GM19328 (cell line): ENCODE measurements around the gene GRK5.

Experiments used
- ATAC-seq: cut with Tn5 transposase; IDR thresholded peaks from one replicate; pipeline ENCODE4 v1.9.1; 2021; ENCODE audit warnings: mild to moderate bottlenecking, moderate library complexity; ENCODE audit not compliant: unreplicated experiment

Gene GRK5

DNA sequence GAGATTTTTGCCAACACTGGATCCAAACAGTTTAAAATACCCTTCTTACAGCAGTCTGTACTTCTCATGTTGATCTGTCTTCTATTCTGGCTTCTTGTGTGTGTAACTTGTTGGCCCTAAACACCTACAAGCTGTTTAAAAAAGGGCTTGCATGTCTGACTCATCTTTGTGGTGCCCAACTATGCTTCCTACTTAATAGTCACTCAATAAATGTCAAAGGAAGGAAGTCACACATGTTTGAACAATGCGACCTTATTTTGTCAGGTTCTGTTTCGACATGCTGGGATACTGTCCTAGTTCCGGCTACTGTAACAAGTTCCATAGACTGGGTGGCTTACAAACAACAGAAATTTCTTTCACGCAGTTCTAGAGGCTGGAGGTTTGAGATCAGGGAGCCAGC lies 9.4 kb upstream of the GRK5 start:
- no peak for ATAC-seq

DNA sequence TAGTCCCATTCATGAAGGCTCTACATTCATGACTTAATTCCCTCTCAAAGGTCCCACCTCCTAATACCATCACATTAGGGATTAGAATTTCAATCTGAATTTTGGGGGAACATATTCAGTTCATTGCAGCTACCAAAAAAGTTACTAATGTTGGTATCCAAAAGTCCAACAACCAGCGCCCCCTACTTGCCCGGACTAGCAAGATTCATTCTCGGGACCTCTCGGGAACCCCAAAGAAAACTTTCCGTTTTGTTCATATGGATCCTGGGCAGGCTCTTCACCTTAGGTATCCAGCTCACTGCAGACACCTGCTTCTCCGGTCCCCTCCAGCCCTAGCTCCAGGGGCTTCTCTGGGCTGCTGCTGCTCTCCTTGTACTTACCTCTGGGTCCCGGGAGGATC lies 8.9 kb upstream of the GRK5 start:
- ATAC-seq, result no peak

DNA sequence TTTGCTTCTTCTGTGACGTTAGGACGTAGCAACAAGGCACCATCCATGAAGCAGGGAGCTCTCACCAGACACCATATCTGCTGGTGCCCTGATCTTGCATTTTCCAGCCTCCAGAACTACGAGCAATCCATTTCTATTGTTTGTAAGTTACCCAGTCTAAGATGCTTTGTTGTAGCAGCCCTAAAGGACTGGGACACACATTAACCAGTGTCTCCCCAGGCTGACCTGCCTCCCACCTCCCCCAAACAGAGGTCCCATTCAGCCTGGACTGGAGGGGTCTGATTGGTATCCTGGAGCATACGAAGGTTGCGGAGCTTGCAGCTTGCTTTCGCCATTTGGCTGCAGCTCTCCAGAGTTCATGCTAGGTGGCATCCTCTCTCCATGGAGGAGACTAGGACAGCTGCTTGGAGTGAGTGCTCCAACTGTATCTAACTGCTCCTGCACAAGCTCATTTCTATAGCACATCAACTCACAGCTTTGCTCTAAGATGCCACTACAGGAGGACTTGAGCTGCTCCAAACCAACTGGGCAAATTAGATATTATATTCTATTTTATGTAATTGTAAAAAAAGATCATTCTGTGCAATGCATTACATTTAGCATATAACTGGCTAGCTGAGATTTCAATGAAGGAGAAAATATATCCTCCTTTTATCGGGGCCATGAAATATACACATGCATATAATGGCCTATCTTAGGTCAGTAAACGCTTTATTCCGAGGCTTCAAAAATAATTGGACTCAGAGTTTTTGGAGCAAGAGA lies 8.0 kb upstream of the GRK5 start:
- no peak for ATAC-seq

DNA sequence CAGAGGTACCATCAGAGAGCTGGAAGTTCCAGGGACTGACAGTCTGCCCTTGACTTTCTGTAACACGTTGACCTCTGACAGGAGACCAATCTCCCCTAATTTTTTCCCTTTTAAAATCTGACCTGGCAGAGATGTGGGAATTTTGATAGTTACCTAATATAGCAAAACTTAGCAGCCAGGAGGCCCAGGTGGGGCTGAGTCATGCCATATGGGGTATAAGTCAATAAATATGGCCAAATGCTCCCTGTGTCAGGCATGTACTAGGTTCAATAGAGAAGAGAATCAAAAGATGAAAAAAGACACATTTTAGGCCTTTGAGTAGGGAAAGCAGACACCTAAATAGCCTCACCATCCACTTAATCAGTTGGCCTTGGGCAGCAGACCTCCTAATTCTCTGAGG lies 6.1 kb upstream of the GRK5 start:
- ATAC-seq, result no peak

DNA sequence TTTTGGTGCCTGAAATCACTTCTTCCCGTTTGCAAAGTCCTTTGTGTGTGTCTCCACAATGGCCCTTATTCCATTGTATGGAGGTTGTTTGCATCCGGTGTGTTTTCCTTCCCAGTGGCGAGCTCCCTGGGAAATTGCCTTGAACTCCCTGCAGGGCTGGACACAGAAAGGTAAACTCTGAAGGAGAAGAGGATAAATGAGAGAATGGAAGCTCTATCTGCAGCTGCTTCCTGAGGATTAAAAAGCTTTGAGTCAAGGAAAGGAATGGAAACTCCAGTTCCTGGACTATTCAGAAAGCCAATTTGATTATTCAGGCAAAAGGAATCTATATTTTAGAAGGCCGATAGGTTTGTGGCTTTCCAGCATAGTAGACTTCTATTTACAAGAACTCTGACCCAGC lies 4.4 kb upstream of the GRK5 start:
- no peak for ATAC-seq

DNA sequence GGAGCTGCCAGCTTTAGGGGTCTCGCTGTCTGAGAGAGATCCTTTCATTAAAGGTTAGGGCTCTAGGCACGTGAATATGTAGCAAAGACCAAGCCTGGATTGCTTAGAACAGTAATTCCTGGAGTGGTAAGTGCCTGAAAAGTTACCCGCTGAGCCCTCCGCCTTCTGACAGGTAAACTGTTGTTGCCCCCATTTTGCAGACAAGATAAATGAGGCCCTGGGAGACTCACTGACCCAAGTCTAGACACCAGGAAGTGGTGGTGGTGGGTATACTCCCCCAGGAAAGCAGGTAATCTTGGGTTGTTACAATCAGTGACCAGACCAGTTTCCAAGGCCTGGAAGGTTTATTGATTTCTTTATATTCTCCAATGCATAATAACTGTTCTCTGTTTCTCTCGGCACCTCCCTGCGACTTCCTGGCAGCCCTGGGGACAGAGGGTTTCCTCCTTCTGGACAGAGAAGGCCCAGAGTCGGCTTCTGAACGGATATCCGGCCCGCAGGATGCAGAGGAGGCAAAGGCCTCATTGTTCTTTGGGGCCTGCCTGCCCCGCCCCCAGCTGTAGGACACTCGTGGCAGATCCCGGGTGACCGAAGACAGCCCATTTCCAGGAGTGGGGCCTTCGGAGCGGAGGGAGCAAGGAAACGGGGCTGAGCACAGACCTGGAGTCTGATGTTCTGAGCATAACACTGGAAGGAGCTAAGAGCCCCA lies 1.3 kb upstream of the GRK5 start:
- no peak for ATAC-seq

DNA sequence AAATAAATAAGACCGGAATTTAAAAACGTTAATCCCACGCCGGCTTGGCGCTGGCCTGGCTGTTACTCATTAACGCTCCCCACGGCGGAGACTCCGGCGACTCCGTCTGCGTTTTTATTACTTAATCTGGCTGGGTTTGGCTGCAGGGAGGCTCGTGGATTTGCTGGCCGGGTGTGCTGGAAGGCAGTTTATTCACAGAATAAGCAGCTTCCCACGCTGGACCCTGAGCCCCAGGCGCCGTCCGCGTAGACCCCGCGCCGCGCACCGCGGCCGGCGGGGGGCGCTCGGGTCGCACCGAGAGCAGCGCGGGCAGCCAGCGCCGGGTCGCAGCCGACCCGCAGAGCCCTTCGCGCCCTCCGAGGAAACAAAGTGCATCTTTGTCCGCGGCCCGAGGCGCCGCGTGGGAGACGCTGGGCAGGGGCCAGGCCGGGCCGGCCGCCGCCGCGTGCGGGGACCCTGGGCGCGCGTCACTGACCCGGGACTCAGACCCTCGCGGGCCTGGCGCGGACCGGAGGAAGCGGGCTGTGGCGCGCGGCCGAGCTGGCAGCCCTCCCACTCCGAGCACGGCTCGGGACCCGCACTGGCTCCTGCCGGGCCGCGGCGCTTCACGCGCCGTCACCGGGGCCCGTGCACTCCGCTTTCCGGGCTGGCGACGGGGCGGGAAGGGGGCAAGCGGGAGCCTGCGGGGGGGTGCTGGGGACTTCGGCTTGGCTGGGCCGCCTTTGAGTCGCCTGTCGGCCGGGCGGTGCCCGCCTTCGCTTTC lies 587 bp upstream of the GRK5 start:
- peak; percentile 52 for ATAC-seq

DNA sequence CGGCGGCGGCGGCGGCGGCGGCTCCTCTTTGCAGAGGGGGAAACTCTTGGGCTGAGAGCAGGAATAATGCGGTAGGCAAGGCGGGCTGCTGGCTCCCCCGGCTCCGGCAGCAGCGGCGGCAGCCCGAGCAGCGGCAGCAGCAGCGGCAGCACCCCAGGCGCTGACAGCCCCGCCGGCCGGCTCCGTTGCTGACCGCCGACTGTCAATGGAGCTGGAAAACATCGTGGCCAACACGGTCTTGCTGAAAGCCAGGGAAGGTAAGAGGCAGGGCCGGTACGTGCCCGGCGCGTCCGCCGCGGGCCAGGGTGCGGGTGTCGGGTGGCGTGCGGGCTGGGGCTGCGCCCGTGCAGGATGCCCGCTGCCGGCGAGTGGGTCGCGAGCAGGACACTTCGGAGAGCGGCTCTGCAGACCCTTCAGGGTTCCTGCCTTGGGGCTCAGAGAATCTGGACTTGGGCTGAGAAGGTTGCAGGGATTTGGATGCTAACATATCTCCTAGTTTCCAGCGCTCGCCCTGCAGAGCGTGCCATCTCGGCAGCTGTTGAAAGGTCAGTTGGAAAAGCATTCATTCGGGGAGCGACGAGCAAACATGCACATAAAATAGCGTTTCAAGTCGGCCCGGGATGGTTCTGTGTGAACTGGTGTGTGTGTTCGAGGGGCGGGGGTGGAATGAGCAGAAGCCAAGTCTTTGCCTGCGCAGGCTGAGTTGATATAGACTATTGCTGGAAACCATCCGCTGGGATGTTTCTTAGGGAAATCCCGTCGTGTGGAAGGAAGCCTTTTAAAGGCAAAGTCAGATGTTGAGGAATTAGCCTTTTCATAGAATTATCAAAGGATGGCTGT lies 562 bp downstream of the GRK5 start:
- ATAC-seq, result peak; percentile 1

DNA sequence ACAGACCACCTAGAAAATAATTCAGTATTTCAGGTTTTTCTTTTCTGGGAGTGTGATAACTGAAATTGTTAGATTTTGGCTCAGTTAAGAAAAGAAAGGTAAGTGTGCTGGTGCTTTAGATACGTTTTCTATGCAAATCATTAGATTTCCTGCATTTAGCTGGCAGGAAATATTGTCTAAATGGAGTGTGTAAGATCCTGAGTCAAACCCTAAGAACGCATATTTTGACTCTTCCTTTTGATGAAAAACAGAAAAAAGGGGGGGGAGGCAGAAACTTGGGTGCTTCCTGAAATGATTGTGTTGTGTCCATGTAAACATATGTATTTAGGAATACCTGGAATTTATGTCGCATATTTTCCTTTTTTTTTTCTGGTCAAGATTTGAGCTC lies 1.2 kb downstream of the GRK5 start:
- no peak for ATAC-seq

DNA sequence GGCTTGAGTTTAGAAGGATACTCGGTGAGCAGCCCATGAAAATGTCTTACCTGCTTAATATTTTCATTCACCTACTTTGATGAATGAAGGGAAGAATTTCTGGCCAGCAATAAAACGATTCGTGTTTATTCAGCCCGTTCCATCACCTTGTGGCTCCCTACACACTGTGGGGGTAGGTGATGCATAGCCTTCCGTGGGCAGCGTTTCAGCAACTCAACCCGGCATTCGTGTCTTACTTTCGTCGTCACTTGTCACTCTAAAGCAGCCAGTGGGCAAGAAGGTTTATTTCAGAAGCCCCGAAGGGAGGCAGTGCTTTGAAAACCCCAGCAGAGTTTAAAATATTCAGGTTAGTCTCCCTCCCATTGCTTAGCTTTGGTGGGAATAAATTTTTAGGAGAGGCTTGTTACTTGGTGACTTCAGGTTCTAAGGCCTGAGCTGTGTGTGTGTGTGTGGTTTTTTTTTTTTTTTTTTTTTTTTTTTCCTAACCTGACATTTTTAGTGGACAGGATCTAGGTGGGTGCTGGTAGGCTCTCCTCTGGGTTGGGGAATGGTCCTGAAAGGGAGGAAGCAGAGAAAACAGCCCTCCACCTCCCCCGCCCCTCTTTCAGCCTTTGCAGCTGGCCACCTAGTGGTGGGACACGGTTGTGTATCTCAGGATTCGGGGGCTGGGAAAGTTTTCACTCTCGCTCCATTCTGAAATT lies 1.8 kb downstream of the GRK5 start:
- no peak for ATAC-seq

DNA sequence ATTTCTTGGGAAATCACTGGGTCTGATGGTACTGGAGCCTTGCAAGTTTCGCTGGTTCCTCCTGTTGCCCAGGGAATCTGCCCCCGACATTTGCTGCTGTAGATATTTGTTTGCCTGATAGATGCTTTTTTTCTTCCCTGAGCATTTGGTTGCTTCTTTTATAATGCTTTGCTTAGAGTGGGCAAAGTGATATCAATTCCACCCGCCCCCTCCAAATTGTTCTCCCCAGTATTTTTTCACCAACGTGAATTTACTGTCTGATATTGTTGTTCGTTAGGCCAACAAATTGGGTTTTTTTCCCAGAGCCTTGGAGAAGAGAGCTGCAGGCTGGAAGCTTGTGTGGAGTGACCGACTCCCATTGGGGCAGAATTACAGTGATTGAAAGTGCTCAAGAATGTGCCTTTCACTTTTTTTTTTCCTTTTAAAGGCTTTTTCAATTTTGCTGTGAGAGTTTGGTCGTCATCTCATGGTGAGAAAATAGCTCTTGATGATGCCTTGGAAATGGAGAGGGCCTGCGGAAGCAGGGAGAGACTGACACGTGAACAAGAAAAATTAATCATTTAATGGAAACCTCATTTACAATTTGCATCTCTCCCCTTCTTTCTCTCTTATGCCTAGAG lies 2.5 kb downstream of the GRK5 start:
- ATAC-seq, result no peak

DNA sequence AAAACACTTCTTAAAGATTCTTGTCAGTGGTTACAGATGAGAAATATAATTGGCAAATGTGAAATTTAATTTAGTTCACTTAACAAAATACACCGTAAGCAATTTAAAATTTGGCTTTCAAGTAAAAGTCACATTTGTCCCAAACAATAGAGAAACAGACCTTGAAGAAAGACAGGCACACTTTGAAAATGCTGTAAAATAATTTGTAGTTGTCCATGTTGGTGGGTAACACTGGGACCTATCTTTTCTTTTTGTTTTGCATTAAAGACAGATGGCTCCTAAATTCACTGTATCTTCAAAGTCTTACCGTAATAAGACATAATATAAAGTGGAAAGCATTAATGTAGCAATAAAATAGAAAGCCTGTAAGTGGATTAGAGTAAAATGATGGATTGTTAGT lies 3.3 kb downstream of the GRK5 start:
- no peak for ATAC-seq

DNA sequence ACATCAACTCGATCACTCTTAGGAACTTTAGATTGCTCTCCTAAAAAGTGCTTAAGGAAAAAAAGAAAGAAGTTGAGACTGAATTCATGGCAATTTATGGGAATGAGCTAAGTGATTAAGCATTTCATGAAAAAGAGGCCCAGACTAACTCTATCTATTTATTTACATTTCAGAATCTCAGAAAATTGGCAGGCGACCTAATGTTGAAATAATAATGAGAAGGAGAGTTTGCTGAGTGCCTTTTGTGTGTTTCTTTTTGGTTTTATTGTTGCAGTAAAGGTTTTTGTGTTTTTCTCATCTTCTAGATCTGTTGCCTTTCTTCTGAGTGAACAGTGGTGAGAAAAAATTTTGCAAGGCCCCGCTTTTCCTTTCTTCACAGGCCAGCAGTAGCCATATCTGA lies 3.8 kb downstream of the GRK5 start:
- ATAC-seq, result no peak

DNA sequence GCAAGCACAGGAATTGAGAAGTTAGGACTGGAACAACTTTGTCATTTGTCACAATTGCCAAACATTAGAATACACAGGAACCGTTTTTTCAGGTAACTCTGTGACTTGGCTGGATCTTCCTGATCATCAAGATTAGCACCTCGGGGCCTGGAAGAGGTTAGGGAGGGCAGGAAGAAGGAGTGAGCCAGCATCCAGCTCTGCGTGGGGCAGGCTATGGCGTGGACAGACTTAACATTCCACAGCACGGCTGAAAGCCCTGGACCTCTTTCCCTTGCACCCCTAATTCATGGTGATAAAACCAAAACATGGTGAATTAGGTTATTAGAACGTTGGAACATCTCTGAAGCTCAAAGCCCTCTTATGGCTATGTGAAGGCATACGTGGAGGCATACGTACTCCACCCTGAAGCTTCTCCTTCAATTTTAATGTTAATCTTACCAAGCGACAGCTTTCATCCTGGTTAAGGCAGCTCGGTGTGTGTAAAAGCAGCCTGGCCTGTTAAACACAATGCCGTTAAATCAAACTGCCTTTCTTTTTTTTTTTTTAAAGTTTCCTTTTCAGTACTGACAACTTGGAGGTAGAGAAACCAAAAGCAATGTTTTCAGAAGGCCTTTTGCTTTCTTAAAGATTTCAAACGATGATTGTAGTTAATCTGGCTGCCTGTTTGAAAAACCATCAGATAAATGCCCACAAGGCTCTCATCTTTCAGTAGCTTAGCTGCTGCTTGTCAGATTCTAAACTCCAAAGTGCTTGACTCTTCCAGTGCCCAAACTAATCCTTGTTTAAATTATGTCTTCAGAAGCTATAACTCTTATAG lies 4.5 kb downstream of the GRK5 start:
- ATAC-seq, result no peak

DNA sequence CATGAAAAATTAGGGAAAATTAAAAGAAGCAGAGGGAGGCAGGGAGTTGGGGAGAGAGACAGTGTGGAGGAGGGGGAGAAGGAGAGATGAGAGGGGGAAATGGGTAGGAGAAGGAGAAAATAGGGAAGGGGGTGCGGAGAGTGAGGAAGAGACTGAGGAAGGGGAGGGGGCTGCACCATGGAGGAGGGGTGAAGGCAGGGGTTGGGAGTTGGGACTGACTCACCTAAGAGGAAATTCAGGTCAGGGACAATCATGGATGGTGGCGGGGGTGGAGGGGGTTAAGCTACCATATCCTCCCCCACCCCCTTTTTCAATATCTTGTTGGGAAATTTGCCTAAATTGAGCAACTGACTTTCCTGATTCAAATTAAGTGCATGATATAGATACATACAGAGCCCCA lies 8.0 kb downstream of the GRK5 start:
- ATAC-seq, result no peak

DNA sequence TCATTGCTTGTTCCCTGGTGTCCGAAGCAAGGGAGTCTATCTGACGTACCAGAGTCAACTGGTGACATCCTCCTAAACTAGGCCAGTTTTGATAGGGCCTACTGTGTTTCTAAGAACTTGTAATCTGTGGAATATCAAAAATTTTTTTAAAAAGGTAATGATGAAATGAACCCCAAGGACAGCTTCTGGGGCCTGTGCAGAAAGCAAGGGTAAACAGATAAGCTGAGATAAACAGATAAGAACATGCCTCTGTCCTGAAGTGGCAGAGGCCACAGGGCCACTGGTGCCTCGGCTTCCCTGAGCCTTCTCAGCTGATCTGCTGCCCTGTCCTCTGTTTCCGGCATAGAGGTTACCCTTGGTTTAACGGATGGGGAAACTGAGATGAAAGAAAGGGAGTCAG lies 8.8 kb downstream of the GRK5 start:
- no peak for ATAC-seq

DNA sequence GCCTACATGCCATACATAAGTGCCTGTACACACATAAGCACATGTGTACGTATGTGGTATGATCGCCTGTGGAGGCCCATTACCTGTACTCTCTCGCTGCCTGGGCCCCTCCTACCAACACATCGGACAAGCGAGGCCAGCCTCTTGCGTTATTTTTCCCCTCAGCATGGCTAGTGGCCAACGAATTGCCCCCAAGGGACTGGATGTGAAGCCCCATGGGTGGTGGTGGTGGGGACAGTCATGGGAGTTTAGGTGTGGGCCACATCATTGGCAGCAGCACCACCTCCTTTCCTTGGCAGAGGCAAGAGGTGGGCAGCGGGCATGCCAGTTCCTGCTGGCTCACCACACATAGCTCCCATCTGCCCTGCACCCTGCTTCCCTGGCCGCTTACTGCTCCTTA lies 10.0 kb downstream of the GRK5 start:
- ATAC-seq, result no peak

DNA sequence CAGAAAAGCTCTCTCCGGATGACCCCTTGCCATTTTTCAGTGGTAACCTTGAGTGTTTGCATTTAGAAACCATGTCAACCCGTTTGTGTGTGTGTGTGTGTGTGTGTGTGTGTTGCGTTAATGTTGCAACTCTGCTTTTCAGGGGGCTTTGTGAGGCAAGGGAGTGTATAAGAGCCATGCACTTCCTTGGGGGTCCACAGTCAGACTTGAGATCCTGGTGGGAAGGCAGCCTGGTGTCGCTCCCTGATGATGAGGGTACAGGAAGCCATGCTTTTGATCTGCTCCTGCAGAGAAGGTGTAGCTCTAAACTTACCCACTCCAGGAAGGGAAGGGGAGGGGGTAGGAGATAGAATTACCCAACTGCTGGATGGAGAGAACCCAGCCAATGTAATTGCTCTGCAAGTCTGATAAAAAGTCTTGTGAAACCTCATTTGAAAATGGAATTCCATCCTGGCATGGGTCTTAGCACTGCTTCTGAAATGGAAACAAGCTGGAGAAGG lies 10.7 kb downstream of the GRK5 start:
- no peak for ATAC-seq

DNA sequence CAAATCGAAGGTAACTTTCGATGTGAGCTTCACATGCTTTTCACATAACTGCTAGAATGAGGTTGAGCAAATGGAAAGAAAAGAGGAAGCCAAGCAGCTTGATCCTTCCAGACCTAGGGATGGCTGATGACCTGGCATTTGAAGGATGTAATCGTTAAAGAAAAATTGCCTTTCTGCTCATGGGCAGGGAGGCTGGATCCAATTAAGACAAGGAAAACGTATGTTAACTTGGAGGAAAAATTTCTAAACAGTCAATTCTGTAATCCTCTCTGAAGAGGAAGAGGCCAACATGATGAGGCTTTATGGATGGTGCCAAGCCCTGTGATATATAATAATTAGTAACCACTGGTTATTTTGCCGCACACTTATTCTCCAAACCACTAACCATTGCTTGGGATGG lies 12.5 kb downstream of the GRK5 start:
- ATAC-seq, result no peak
